HG02763 (cell line): ENCODE data around the gene TRAK2.
"Not testable (repeated sequence)": the region's sequence is repeated elsewhere in the genome, so short reads cannot be mapped to it uniquely, and the experiment has no call there.

Source experiments
- ATAC-seq: cut with Tn5 transposase; IDR thresholded peaks from one replicate; pipeline ENCODE4 v1.9.1; 2021; ENCODE audit warnings: mild to moderate bottlenecking, moderate library complexity; ENCODE audit not compliant: unreplicated experiment

The TRAK2 gene

GRCh38 chr2:201451292-201452057 is at the start of gene TRAK2, which contains the start of gene STRADB:
Gene TRAK2, minus strand, starts transcription at chr2:201451458. Its CDS starts 30,951 bp downstream, at chr2:201420507.
Gene STRADB, plus strand, starts transcription at chr2:201451740. Its CDS starts 3,101 bp downstream, at chr2:201454841.
- ATAC-seq = peak; percentile 96

GRCh38 chr2:201500534-201500933 is 49.3 kb upstream of the TRAK2 start:
- ATAC-seq = no peak

- ATAC-seq = no peak
Observed at GRCh38 chr2:201496785-201497184, 45.5 kb upstream of the TRAK2 start.

GRCh38 chr2:201490291-201490690 is 39.0 kb upstream of the TRAK2 start:
- no peak for ATAC-seq

GRCh38 chr2:201484805-201485204 is 33.5 kb upstream of the TRAK2 start:
- ATAC-seq = no peak

GRCh38 chr2:201483758-201484157 is 32.5 kb upstream of the TRAK2 start:
- not testable (repeated sequence) for ATAC-seq

GRCh38 chr2:201483342-201483741 is 32.1 kb upstream of the TRAK2 start:
- ATAC-seq = no peak

GRCh38 chr2:201482543-201482942 is 31.3 kb upstream of the TRAK2 start:
- ATAC-seq = no peak

- no peak for ATAC-seq
Observed at GRCh38 chr2:201472411-201472810, 21.2 kb upstream of the TRAK2 start.

GRCh38 chr2:201471732-201472393 is 20.6 kb upstream of the TRAK2 start:
- no peak for ATAC-seq

GRCh38 chr2:201470821-201471731 is 19.8 kb upstream of the TRAK2 start:
- no peak for ATAC-seq

GRCh38 chr2:201467666-201468065 is 16.4 kb upstream of the TRAK2 start:
- no peak for ATAC-seq

- no peak for ATAC-seq
Observed at GRCh38 chr2:201466050-201466675, 14.9 kb upstream of the TRAK2 start.

- ATAC-seq = no peak
Observed at GRCh38 chr2:201465524-201465971, 14.3 kb upstream of the TRAK2 start.

GRCh38 chr2:201464547-201464946 is 13.3 kb upstream of the TRAK2 start:
- ATAC-seq = no peak

GRCh38 chr2:201460532-201460931 is 9.3 kb upstream of the TRAK2 start:
- no peak for ATAC-seq

GRCh38 chr2:201458381-201458780 is 7.1 kb upstream of the TRAK2 start:
- no peak for ATAC-seq

GRCh38 chr2:201452922-201453643 is 1.8 kb upstream of the TRAK2 start:
- ATAC-seq = no peak

- no peak for ATAC-seq
Observed at GRCh38 chr2:201452058-201452921, 1.0 kb upstream of the TRAK2 start.
